Astrocyte (in vitro differentiated cells and primary cell): Measurements from ENCODE around the gene CORO2B.

Source experiments
- EZH2 ChIP-seq: IDR thresholded peaks from 2 replicates; pipeline ENCODE4 v1.6.1; 2012; ENCODE audit warnings: mild to moderate bottlenecking, low read length, inconsistent platforms; ENCODE audit not compliant: insufficient read depth
- TF ChIP-seq, protein P1 (sequence below): IDR thresholded peaks from 2 replicates; pipeline ENCODE4 v1.5.1; 2011; ENCODE audit warnings: low read depth, mild to moderate bottlenecking, inconsistent platforms, low read length, moderate library complexity; ENCODE audit not compliant: insufficient read depth

- TF ChIP-seq, protein P1, sequence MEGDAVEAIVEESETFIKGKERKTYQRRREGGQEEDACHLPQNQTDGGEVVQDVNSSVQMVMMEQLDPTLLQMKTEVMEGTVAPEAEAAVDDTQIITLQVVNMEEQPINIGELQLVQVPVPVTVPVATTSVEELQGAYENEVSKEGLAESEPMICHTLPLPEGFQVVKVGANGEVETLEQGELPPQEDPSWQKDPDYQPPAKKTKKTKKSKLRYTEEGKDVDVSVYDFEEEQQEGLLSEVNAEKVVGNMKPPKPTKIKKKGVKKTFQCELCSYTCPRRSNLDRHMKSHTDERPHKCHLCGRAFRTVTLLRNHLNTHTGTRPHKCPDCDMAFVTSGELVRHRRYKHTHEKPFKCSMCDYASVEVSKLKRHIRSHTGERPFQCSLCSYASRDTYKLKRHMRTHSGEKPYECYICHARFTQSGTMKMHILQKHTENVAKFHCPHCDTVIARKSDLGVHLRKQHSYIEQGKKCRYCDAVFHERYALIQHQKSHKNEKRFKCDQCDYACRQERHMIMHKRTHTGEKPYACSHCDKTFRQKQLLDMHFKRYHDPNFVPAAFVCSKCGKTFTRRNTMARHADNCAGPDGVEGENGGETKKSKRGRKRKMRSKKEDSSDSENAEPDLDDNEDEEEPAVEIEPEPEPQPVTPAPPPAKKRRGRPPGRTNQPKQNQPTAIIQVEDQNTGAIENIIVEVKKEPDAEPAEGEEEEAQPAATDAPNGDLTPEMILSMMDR = no peak
- no peak for TF ChIP-seq EZH2
These were observed 24.4 kb downstream of the CORO2B start for GRCh38 chr15:68603216-68603595.
